Measurements from ENCODE around the gene MYO7B.

The MYO7B gene

DNA sequence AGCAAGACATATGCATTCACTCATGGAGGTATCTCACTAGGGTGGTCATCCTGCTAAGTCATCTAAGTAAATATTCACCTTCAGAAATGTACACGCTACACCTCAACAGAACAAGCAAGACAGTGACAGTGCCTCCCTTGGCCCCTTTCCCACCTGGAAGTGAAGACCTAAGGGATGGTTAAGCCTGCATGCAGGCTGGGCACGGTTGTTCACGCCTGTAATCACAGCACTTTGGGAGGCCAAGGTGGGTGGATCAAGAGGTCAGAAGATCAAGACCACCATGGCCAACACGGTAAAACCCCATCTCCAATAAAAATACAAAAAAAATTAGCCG lies 135.4 kb downstream of the MYO7B start:
- H3K4me3 ChIP-seq (replicated peaks; ENCODE audit: low read depth, low read length), result no peak overlapping the region
- no peak for DNase-seq (ENCODE audit: extremely low read depth, low read depth)
- TF ChIP-seq, protein P1, sequence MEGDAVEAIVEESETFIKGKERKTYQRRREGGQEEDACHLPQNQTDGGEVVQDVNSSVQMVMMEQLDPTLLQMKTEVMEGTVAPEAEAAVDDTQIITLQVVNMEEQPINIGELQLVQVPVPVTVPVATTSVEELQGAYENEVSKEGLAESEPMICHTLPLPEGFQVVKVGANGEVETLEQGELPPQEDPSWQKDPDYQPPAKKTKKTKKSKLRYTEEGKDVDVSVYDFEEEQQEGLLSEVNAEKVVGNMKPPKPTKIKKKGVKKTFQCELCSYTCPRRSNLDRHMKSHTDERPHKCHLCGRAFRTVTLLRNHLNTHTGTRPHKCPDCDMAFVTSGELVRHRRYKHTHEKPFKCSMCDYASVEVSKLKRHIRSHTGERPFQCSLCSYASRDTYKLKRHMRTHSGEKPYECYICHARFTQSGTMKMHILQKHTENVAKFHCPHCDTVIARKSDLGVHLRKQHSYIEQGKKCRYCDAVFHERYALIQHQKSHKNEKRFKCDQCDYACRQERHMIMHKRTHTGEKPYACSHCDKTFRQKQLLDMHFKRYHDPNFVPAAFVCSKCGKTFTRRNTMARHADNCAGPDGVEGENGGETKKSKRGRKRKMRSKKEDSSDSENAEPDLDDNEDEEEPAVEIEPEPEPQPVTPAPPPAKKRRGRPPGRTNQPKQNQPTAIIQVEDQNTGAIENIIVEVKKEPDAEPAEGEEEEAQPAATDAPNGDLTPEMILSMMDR (IDR thresholded peaks at IDR 0.05; ENCODE audit: low read depth, low read length, missing control alignments), result no peak

GRCh38 chr2:127671557-127672302 lies 136.2 kb downstream of the MYO7B start:
- no peak for DNase-seq (ENCODE audit: extremely low read depth, low read depth)
- H3K4me3 ChIP-seq (replicated peaks; ENCODE audit: low read depth, low read length), result no peak overlapping the region
- TF ChIP-seq, protein P1 (IDR thresholded peaks at IDR 0.05; ENCODE audit: low read depth, low read length, missing control alignments), result no peak

GRCh38 chr2:127672341-127673224 lies 137.1 kb downstream of the MYO7B start:
- DNase-seq (ENCODE audit: extremely low read depth, low read depth), result no peak
- TF ChIP-seq, protein P1 (IDR thresholded peaks at IDR 0.05; ENCODE audit: low read depth, low read length, missing control alignments), result no peak
- H3K4me3 ChIP-seq (replicated peaks; ENCODE audit: low read depth, low read length), result no peak overlapping the region

GRCh38 chr2:127673291-127674069 lies 138.0 kb downstream of the MYO7B start:
- TF ChIP-seq, protein P1 (IDR thresholded peaks at IDR 0.05; ENCODE audit: low read depth, low read length, missing control alignments), result no peak
- DNase-seq (ENCODE audit: extremely low read depth, low read depth), result no peak
- H3K4me3 ChIP-seq (replicated peaks; ENCODE audit: low read depth, low read length), result no peak overlapping the region

- peak overlapping the region; percentile 28 for H3K4me3 ChIP-seq (replicated peaks; ENCODE audit: low read depth, low read length)
- no peak for DNase-seq (ENCODE audit: extremely low read depth, low read depth)
- TF ChIP-seq, protein P1 (IDR thresholded peaks at IDR 0.05; ENCODE audit: low read depth, low read length, missing control alignments), result no peak
Measured at GRCh38 chr2:127674241-127675209, 139.0 kb downstream of the MYO7B start.
